PC-3 (cell line): ENCODE measurements around the gene ARL13A.

ENCODE experiments used
- EZH2 ChIP-seq: fragments of 300-600 bp; sonication (generic); IDR thresholded peaks from one replicate; pipeline ENCODE4 v1.6.1; 2017; ENCODE audit warnings: antibody characterized with exemption, mild to moderate bottlenecking, low read length; ENCODE audit not compliant: unreplicated experiment
- TF ChIP-seq, protein P1 (sequence below): fragments of 300-600 bp; sonication (generic); conservative IDR thresholded peaks from 2 replicates; pipeline ENCODE4 v1.5.1; 2017; ENCODE audit warnings: antibody characterized with exemption, low read depth, mild to moderate bottlenecking, low read length

DNA sequence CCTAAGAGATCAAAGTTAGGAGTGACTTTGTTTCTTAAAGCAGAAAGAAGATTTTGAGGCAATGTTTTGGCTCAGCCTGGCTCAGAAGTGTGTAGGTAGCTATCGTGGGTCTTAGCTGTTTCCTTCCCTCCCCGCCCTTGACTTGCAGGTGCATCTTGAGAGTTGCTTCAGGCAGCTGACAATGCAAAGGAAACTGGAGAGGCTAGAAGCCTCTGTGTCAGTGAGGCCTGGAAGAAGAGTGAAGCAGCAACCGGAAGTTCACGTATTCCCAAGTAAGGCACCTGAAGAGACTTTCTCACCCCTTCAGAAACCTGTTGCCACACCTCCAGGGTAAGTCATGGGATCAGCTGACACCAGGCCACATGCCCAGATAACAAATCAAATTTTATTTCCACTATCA lies 30.2 kb upstream of the ARL13A start:
- TF ChIP-seq, protein P1, sequence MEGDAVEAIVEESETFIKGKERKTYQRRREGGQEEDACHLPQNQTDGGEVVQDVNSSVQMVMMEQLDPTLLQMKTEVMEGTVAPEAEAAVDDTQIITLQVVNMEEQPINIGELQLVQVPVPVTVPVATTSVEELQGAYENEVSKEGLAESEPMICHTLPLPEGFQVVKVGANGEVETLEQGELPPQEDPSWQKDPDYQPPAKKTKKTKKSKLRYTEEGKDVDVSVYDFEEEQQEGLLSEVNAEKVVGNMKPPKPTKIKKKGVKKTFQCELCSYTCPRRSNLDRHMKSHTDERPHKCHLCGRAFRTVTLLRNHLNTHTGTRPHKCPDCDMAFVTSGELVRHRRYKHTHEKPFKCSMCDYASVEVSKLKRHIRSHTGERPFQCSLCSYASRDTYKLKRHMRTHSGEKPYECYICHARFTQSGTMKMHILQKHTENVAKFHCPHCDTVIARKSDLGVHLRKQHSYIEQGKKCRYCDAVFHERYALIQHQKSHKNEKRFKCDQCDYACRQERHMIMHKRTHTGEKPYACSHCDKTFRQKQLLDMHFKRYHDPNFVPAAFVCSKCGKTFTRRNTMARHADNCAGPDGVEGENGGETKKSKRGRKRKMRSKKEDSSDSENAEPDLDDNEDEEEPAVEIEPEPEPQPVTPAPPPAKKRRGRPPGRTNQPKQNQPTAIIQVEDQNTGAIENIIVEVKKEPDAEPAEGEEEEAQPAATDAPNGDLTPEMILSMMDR = no peak
- no peak for TF ChIP-seq EZH2
